G401.6 (cell line): ENCODE results near the gene NFU1.
A peak's percentile ranks its signal among the peaks of the same experiment; 100 is the strongest.
"Not testable (repeated sequence)": the region's sequence is repeated elsewhere in the genome, so short reads cannot be mapped to it uniquely, and the experiment has no call there.

Experiments
- FAIRE-seq: peaks from 2 replicates; lab custom pipeline; 2012; peaks lifted over from hg19 to GRCh38; lab: Jason Lieb, UNC

The NFU1 gene

DNA sequence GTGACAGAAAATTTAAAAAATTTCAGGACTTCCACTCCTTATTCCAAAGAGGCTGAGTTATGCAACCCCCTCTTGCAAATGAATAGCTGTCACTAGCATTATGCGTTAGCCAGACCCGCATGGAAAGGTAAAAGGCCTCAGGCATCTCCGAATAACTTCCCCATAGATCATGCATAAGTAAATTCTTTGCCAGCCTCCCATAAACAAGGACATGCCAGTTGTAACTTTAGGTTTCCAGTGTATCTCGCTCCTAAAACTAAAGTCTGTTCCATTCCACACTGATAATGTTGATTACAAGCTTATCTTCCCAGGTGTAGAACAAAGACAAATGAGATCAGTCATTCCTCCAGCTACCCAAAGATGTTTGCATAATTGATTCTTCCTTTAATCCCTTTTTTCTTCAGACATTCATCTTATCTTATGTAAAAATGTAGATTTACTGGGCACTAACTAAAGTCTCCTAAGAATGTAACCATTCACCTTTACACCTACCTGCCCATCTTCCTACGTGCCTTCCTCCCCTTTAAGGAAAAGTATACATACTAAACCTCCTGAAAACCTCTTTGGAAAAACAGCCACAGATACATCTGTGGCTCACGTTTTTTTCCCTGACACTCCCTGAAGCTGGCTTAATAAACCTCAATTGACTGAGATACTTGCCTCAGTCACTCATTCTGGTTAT lies 13.6 kb upstream of the NFU1 start:
- FAIRE-seq: no peak

DNA sequence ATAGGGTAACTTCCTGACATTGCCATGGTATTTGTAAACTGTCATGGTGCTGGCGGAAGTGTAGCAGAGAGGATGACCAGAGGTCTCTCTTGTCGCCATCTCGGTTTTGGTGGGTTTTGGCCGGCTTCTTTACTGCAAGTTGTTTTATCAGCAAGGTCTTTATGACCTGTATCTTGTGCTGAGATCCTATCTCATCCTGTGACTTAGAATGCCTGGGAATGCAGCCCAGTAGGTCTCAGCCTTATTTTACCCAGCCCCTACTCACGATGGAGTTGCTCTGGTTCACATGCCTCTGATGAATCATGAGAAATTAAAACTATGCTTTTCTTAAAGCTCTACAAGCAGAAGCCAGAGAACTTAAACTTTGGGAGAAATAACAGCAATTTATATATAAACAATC lies 12.7 kb upstream of the NFU1 start:
- no peak for FAIRE-seq

GRCh38 chr2:69443673-69444072 lies 6.4 kb upstream of the NFU1 start:
- not testable (repeated sequence) for FAIRE-seq

GRCh38 chr2:69439499-69439898 lies 2.3 kb upstream of the NFU1 start:
- FAIRE-seq: not testable (repeated sequence)

DNA sequence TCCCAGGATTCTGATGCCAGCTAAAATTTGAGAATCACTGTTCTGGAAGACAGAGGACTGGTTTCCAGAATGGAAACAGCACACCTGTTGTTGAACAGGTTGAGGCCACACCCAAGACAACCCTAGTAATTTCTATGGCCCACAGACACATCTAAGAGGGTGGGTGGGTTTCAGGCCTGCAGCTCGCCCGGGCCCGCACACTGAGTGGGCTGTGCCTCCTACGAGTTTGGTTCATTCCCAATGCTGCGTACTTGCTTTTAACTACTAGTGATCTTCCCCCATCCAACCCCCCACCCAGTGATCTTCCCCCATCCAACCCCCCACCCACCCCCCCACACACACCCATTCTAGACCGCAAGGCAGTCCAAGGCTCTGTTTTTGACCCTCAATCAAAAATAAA lies 1.3 kb upstream of the NFU1 start:
- no peak for FAIRE-seq

DNA sequence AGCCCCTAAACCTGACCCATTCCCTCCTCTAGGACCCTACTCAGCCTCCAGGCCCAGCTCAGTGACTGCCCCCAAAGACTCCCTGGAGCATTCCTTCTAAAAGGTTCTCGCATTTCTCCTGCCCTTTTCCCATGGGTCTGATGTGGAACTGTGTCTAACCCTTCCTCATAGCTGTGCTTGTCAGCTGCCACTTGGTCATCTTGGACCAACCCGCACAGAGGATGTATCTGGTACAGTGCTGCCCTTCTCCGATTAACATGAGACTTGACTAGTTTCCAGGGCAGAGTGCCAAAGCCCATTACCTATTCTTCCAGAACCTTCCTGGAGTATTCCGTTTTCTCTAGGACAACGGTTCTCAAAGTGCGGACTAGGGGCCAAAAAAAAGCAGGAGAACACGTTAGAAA lies 518 bp upstream of the NFU1 start:
- no peak for FAIRE-seq

- FAIRE-seq: no peak
These were observed 668 bp downstream of the NFU1 start for GRCh38 chr2:69436596-69436937.

DNA sequence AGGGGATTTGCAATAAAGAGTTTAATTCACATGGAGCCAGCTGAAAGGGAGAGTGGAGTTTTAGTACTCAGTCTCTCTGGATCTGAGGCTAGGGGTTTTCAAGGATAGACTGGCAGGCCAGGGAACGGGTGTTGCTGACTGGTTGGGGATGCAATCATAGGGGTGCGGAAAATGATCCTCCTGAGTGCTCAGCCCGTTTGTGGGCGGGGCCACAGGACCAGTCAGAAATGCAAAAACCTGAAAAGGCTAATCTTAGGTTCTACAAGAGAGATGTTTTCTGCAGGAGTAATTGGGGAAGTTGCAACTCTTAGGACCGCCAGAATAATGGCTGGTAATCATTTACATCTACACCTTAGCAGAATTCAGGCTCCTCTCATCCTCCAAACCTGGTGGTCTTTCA lies 2.5 kb downstream of the NFU1 start:
- FAIRE-seq: no peak

DNA sequence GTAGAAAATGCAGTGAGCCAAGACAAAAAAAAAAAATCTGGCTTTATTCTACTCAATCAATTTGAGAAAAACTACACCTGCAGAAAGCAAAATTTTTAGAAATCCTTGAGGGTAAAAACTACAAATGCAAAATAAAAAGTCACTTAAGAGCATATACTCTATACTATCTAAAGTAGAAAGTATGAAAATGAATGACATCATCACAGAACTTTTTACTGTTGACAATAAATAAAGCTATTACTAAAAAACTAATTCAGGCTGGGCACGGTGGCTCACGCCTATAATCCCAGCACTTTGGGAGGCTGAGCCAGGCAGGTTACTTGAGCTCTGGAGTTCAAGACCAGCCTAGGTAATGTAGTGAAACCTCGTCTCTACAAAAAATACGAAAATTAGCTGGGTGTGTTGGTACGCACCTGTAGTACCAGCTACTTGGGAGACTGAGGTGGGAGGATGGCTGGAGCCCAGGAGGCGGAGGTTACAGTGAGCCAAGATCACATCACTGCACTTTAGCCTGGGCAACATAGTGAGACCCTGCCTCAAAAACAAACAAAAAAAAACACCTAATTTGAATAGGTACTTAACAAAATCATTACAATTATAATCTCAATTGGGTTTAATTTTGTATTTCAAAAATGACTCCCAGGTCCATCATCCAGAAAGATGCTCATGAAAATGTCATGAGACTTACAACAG lies 7.6 kb downstream of the NFU1 start:
- FAIRE-seq: no peak

DNA sequence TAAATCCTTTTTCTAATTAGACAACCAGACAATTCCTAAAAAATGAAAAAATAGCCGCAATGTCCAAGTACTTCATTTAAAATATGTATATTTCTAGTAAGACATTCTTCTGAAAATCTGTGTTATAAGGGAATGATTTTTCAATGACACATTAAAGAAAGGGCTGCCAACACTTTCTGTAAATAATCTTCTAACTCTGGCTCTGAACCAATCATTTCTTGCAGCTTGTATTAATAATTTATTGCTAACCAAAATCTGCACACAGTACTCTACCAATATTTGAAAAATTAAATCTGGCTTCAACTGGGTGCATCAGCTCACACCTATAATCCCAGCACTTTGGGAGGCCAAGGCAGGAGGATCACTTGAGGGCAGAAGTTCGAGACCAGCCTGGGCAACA lies 8.3 kb downstream of the NFU1 start:
- no peak for FAIRE-seq

DNA sequence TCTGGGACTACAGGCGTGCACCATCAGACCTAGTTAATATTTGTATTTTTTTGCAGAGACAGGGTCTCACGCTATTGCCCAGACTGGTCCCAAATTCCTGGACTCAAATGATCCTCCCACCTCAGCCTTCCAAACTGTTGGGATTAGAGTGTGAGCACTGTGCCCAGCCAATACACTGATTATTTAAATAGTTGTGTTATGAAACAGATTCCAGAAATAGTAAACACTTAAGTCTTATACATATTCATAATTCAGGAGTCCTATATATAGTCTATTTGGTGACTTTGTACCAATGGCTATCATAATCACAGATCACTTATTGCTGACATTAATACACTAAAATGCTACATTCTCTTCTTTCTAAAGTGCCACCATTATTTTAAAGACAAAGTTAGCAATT lies 12.8 kb downstream of the NFU1 start:
- FAIRE-seq: no peak

DNA sequence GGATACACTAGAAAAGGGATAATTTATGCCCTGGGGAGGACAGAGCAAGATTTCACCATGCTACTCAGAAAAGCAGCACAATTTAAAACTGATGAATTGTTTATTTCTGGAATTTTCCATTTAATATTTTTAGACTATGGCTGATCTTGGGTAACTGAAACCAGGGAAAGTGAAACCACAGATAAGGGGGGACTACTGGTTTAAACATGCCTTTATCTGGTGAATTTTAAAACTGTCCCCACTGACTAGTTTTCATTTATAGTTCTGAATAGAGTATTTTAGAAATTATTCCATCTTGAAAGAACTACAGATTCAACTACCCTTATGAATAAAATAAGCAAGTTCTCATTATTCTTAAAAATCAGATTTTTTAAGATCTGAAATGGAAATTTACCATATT lies 15.0 kb downstream of the NFU1 start:
- peak; percentile 73 for FAIRE-seq

DNA sequence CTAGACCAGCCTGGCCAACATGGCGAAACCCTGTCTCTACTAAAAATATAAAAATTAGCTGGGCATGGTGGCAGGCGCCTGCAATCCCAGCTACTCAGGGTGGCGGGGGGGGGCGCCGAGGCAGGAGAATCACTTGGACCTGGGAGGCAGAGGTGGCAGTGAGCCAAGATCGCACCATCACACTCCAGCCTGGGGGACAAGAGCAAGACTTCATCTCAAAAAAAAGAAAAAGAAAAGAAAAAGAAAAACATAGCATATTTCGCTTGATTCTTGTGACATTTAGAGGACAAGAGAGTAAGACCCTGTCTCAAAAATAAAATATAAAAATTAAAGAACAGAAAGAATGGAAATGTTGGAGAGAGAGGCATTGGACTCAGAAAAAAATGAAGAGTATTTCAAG lies 18.1 kb downstream of the NFU1 start:
- FAIRE-seq: not testable (repeated sequence)

DNA sequence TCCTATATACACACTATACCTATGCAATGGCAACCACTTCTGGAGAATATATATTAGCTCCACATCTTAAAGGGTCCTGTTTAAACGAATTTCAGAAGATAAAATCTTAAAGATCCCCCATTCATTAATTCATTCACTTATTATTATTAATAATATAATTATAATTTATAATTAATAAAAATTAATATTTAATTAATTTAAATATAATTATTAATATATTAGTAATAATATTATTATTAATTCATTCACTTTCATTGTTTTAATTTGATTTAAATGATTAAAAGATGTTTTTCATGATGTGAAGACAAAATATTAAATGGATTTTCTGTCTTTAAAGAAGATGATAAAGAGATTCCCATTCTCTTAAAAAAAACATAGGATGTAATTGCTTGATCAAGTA lies 21.1 kb downstream of the NFU1 start:
- FAIRE-seq: peak; percentile 97

DNA sequence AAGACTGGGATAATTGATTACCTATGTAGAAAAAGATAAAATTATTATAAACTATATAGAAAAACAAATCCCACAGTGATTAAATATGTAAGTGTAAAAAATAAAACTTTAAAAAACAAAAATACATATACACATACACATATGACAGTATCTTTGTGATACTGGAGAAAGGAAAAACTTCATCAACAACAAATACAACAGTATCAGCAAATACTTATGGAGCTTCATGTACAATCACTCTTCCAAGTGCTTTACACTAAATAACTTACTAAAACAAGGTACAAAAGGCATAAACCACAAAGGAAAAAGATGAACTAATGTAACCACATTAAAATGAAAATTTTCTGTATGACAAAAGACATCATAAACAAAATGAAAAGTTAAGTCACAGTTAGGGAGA lies 26.1 kb downstream of the NFU1 start:
- FAIRE-seq: no peak

DNA sequence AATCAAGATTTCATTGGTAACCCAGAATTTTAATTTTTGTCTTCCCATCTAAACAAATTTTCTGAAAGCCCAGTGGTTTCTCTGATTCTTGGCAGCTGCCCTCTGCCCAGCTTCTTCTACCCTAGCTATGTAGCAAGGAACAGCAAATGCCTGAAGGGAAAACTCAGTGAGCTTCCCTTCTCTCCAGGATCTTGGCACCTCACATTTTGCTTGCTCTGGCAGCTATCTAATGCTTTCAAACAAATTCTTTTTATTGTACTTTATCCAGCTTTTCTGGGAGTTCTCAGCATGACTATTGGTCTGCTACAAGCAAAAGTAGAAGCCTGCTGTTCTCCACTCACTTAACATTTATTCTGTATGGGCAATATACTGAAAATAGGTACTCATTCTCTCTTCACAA lies 31.9 kb downstream of the NFU1 start:
- no peak for FAIRE-seq

DNA sequence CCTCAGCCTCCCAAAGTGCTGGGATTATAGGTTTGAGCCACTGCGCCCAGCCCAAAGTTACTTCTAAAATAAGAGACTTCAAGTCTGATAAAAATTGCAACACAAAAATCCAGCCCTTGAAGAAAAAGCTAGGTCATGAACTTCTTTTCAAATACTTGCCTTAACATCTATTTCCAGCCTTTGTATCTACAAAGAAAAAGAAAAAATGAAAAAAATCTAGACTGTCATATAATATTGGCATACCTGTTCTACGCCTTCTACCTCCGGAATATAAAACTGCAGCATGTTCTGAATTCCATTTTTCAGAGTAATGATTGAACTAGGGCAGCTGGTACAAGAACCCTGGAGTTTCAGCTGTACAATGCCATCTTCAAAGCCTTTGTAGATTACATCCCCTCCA lies 37.1 kb downstream of the NFU1 start:
- no peak for FAIRE-seq

- no peak for FAIRE-seq
These were observed 40.0 kb downstream of the NFU1 start for GRCh38 chr2:69397234-69397633.

GRCh38 chr2:69395866-69396265 lies 41.4 kb downstream of the NFU1 start:
- no peak for FAIRE-seq

DNA sequence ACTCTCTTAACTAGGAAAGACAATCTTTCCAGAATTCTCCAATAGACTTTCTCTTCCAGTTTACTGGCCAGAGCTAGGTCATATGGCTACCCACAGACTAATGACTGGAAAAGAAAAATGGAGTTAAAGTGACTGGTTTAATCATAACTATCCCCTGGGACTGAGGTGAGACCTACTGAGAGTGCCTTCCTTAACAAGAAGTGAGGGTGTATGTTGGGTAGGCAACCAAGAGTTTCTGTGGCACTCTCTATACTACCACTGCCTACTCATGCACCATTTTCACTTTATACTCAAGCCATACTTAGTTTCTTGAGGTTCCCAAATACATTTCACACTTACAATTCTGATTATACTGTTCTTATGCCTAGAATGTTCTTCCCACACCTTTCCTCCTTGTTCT lies 43.3 kb downstream of the NFU1 start:
- no peak for FAIRE-seq

GRCh38 chr2:69390471-69390870 lies 46.8 kb downstream of the NFU1 start:
- no peak for FAIRE-seq

DNA sequence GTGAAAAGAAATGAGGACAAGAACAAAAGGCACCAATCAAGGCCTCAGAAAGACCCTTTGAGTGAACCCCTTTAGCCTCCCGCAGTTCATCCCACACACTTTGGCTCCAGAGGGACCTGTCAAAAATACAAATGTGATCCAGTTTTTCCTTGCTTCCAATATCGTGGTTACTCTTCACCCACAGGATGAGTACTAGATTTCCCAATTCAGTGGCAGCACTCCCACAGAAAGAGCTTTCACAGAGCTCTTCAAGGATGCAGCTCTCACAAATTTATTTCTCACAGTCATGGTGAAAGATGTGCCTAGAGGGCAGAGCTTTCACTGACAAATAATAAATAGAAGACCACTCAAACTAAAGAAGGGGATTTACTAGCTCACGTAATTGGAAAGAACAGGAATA lies 47.2 kb downstream of the NFU1 start:
- no peak for FAIRE-seq

DNA sequence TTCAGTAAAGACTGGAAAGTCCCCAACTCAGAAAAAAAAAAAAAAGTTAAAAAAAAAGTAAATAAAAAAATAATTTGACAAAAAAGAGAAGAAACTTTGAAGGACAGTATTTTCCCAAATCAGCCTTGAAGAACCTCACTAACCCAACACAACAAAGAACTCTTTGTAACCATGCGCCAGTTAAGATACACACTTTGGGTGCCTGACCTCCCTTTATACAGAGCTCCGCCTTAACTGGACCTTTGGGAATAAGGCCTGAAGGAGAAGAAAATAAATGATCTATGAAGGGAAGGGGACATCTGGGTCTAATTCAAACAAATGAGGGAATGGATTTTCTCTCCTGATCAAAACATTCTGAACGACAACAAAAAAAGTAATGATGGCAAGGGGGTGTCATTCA lies 48.0 kb downstream of the NFU1 start:
- FAIRE-seq: no peak

GRCh38 chr2:69387770-69388481 lies 49.3 kb downstream of the NFU1 start:
- FAIRE-seq: no peak
